BLaER1 treated with 17β-estradiol and CSF1 and Interleukin-3, amounts not matched to agents 10 nM and 100 nM (cell line): Measurements from ENCODE around the gene DUSP11.

Experiments
- H3K27ac ChIP-seq, 11 experiments: shearing (Covaris generic); formaldehyde crosslinking; 2 replicates each; pipeline ENCODE4 v1.8.1; 2022
- H3K27me3 ChIP-seq, 11 experiments: shearing (Covaris generic); formaldehyde crosslinking; 2 replicates each; pipeline ENCODE4 v1.8.1; 2022
- H3K36me3 ChIP-seq, 11 experiments: shearing (Covaris generic); formaldehyde crosslinking; 2 replicates each; pipeline ENCODE4 v1.8.1; 2022
- H3K4me1 ChIP-seq, 10 experiments: shearing (Covaris generic); formaldehyde crosslinking; 2 replicates each; pipeline ENCODE4 v1.8.1; 2022
- H3K4me2 ChIP-seq, 11 experiments: shearing (Covaris generic); formaldehyde crosslinking; 2 replicates each; pipeline ENCODE4 v1.8.1; 2022
- H3K4me3 ChIP-seq, 10 experiments: shearing (Covaris generic); formaldehyde crosslinking; 2 replicates each; pipeline ENCODE4 v1.8.1; 2022
- H3K9ac ChIP-seq, 11 experiments: shearing (Covaris generic); formaldehyde crosslinking; 2 replicates each; pipeline ENCODE4 v1.8.1; 2022
- H3K9me3 ChIP-seq, 11 experiments: shearing (Covaris generic); formaldehyde crosslinking; replicated peaks in 1 of 11; 2 replicates each; pipeline ENCODE4 v1.8.1; 2022
- H4K20me1 ChIP-seq, 11 experiments: shearing (Covaris generic); formaldehyde crosslinking; 2 replicates each; pipeline ENCODE4 v1.8.1; 2022
- Cebpa-rat ChIP-seq, 11 experiments: shearing (Covaris generic); IDR thresholded peaks; 2 replicates each; pipeline ENCODE4 v1.8.1; 2022

Gene DUSP11

DNA sequence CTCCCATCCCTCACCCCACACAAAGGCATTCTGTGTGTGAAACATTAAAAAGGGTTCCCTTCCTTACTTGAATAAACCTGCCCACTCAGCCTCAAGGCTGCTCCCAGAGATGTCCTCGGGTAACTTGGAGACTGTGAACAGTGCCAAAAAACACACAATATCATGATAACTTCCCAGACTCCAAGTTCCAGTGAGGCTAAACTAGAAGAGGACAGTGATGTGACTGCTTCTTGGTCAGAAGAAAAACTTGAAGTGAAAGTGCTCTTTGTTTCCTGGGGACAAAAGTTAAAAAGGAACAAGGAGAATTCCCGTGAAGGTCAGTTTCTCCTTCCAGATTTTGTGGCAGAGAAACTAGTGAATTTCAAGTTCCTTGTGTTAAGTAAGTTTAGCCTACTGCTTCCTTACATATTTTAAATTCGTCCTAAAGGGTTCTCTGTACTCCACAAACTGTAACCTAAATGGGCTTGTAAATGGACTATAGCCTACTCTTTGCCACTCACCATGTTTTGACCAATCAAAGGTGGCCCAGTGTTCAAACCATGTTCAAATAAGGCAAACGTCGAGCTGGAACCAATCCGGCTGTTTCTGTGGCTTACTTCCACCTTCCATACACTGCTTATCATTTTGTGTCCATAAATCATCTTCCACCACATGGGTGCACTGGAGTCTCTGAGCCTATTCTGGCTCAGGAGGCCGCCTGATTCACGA lies 63.2 kb downstream of the DUSP11 start:
- TF ChIP-seq Cebpa-rat (IDR thresholded peaks at IDR 0.05): no peak
- Histone ChIP-seq H3K4me1 (peaks cover 0 to 24% (median 5%) of the 10 kb centered on the region in 10 experiments; a peak in 9 of 20 replicates), H3K4me3 (peak overlapping the region in 2 of 10 experiments; percentile 1 to 2; a peak in 1 of 20 replicates), H3K9ac (peak overlapping the region in 2 of 11 experiments; percentile 0 to 43; a peak in 2 of 22 replicates), H3K36me3 (peaks cover 0 to 6% (median 0%) of the 10 kb centered on the region in 11 experiments; a peak in 1 of 22 replicates), H3K27ac (peak overlapping the region in 4 of 11 experiments; percentile 6 to 50 (median 32); a peak in 6 of 22 replicates), H3K27me3 (no peaks in the 10 kb centered on the region), H3K4me2 (peak overlapping the region in 5 of 11 experiments; percentile 2 to 74 (median 49); a peak in 8 of 22 replicates), H3K9me3 (peaks cover 12 to 40% (median 18%) of the 10 kb centered on the region in 11 experiments; a peak in 21 of 22 replicates), H4K20me1 (no peaks in the 10 kb centered on the region)

DNA sequence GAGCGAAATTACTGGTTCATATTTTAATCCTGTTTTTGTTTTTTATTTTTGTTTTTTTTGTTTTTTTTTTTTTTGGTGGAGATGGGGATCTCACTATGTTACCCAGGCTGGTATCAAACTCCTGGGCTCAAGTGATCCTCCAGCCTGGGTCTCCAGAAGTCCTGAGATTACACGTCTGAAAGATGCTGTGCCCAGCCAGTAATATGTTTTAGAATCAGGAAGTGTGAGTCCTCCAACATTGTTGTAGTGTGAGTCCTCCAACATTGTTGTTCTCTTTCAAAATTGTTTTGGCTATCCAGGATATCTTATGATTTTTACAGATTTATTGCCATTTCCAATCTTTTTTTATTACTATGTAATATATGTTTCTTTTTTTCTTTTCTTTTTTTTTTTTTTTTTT lies 65.8 kb downstream of the DUSP11 start:
- Histone ChIP-seq H3K4me2 (no peak overlapping the region), H3K27me3 (no peaks in the 10 kb centered on the region), H3K4me1 (peaks cover 0 to 24% (median 0%) of the 10 kb centered on the region in 10 experiments; a peak in 7 of 20 replicates), H3K4me3 (no peak overlapping the region), H4K20me1 (no peaks in the 10 kb centered on the region), H3K9me3 (peaks cover 12 to 52% (median 18%) of the 10 kb centered on the region in 11 experiments; a peak in 21 of 22 replicates), H3K9ac (no peak overlapping the region), H3K36me3 (peaks cover 0 to 6% (median 0%) of the 10 kb centered on the region in 11 experiments; a peak in 1 of 22 replicates), H3K27ac (no peak overlapping the region)
- no peak for TF ChIP-seq Cebpa-rat (IDR thresholded peaks at IDR 0.05)
